Stimulated activated CD4-positive, alpha-beta T cell treated with anti-CD3 and anti-CD28 coated beads, Interleukin-15, amount 100 ng/mL, for 1 hour (primary cell): ENCODE results near the gene MEGF11.

ENCODE experiments used
- DNase-seq, 2 donors: peaks; one replicate each; pipeline ENCODE4 v3.0.0-alpha.2; 2020; ENCODE audit warnings: low read depth in 1 of 2, low spot score in 1 of 2

MEGF11 gene

GRCh38 chr15:66036859-66037258, 216.7 kb downstream of the MEGF11 start:
- no peak for DNase-seq

DNA sequence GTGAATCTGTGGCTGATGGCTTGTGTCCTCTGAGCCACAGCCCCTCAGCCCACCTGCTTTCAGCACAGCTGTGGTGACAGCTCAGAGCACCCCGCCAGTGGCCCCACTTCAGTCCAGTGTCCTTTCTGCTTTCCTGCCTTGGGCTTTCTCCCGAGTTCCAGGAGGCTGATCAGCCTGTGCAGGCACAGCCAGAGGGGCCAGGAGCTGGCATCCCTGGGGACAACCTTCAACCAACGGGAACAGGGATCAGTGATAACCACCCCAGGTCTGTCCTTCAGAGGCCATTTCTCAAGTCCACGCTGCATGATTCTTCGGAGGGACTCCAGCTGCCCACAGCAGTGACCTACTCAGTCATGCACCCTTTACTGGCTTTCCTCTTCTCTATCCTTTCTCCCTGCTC, 217.6 kb downstream of the MEGF11 start:
- no peak for DNase-seq

GRCh38 chr15:66033143-66033542, 220.4 kb downstream of the MEGF11 start:
- DNase-seq = no peak

GRCh38 chr15:66032006-66032405, 221.5 kb downstream of the MEGF11 start:
- DNase-seq = no peak

DNA sequence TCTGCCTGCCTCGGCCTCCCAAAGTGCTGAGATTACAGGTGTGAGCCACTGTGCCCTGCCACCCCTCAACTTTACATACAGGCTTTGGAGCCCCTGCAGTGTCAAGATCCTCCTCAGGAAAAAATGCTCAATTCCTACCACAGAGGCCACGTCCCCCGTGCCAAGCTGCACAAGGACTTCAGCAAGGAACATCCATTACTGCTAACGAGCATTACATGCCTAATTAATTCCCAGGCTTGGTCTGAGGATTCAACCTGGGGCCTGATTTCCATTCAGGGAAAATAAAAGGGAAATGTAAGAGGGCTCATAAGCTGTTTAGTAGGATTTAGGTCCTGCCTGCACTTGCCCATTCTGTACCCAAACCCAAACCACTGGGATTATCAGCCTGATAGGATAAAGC, 222.9 kb downstream of the MEGF11 start:
- no peak for DNase-seq

DNA sequence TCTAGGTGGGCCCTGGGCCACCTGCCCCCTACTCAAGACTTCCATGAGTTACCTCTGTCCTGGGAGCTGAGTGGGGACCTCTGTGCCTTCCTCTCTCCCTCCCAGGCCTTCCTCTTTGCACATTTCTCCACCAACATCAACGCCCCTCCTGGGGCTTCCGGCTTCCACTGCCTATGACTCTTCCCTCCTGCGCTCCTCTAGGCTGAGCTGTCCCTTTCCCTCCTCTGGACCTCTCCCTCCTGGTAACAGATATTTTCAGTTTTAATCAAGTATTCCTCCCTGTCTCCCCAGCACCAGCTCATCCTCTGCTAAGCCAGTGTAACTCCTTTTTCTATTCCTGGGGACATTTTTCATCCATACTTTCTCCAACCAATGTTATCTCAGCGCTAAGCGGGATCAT, 223.9 kb downstream of the MEGF11 start:
- no peak for DNase-seq

DNA sequence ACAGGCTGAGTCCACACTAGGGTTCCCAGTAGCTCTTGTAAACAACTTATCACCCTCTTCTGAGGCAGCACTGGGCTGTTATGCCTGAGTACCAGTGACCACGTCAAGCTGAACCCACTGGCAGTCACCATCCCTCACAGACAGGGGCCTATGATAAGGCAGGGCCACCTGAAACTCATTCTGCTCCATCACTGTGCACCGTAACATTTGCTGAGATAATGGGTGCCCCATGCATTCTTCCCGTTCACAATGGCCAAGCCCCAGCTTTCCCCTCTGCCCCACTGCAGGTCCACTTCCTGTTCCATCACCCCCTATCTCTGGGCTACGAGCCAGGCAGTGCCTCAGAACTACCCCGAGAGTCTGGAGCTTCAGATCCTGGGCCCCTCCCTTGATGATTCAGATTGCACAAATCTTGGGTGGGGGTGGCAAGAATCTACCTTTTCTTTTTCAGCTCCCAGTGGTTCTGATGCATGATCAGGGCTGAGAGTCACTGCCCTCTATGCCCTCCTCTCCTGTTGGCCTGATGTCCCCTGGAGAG, 226.2 kb downstream of the MEGF11 start:
- DNase-seq = no peak

GRCh38 chr15:66025972-66026371, 227.6 kb downstream of the MEGF11 start:
- no peak for DNase-seq

DNA sequence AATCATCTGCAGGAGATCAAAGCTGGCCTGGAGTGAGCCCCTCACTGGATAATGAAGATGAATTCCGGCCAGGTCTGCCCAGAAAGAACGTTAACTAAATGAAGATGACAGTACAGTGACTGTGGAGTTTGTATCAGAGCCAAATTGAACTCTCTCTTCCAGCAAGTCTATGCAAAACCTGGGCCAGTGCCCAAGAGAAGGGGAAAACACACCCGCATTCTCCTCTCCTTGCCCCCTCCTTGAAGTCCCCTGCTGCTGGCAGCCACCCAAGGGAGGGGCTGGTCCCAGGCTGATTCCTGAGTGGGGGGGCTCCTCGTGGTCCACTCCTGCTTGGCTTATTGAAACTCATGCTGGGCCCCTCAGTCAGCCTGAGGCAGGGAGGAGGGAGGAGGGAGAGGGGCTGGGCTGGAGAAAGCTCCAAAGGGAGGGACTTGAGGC, 228.5 kb downstream of the MEGF11 start:
- no peak for DNase-seq

GRCh38 chr15:66024116-66024515, 229.4 kb downstream of the MEGF11 start:
- DNase-seq = no peak

DNA sequence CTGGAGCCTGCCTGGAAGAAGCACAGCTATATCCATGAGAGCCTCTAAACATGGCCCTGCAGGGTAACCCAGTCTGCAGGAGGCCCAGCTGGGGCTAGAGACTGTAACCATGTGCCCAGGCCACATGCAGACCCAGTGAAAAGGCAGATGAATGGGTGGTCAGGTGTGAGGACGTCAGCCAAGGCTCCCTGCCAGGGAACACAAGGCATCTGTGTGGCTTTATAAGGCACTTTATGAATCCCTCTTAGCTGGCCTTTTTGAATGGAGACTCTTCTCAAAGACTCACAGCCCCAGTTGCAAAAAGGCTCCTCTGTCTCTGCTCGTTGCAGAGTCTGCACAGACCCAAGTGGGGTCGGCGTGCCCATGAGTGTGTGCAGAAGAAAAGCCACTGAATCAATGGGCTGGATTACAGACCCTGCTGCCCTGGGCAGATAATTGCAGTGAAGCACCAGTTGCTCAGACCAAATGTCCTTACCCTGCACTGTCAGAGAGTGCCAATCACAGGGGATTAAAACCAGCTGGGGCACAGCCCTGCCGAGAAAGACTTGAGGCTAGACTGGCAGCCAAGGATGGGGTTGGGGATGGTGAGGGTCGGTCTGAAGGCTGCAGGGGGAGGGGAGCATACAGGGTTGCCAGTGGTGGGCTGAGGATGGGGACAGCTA, 230.1 kb downstream of the MEGF11 start:
- no peak for DNase-seq

DNA sequence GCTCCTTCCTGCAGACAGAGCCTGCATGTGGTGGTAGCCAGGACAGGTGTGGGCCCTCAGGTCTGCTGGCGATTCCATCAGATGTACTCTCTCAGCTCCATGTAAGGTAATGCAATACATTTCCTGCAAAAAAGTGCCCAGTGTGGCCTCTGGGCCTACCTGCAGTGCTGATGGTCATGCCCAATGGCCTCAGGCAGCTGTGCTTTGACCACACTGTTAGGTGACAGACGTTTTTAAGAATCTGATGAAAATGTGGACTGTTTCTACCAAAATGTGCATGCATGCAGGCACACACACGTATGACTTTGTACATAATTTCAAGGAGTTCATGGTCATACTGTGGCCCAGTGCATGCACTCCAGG, 231.4 kb downstream of the MEGF11 start:
- DNase-seq = no peak

- DNase-seq = no peak
These were observed 231.9 kb downstream of the MEGF11 start for GRCh38 chr15:66021496-66022162.

DNA sequence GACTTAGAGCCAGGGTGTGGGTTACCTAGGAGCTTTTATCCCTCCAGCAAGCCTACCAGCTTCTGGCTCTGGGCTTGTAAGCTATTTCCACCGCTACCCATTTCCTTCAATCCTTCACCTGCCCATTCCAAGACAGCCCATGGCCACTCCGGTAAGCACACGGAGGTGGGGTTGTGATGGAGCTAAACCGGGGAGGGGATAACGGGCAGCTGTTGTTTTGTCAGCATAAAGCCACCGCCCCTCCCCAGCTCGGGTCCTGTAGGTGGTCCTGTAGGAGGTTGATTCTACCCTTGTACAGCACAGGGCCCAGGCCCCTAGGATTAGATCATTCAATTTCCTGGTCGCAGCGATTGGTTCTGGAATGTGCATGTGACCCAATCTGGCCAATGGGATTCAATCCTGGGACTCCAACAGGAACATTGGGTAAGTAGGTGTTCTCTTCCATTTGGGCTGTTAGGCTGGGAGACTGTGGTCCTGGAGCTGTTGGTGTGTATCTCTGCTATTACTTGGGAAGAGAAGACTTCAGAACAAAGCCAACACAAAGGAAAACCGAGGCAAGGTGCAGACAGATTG, 233.6 kb downstream of the MEGF11 start:
- no peak for DNase-seq

GRCh38 chr15:66019368-66019767, 234.2 kb downstream of the MEGF11 start:
- DNase-seq = no peak

DNA sequence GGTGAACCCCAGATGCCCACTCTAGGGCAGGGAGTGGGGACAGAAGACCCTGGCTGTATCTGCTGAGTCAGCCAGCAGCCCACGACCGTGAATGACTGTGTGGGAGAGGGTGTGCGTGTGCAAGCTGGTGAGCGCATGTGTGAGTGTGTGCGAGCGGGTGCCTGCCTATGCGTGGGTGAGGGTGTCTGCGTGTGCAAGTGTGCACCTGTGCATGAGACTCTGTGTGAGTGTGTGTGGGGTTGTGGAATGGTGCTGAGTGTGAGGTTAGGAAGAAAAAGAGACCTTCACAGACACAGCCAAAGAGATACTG, 235.1 kb downstream of the MEGF11 start:
- no peak for DNase-seq

DNA sequence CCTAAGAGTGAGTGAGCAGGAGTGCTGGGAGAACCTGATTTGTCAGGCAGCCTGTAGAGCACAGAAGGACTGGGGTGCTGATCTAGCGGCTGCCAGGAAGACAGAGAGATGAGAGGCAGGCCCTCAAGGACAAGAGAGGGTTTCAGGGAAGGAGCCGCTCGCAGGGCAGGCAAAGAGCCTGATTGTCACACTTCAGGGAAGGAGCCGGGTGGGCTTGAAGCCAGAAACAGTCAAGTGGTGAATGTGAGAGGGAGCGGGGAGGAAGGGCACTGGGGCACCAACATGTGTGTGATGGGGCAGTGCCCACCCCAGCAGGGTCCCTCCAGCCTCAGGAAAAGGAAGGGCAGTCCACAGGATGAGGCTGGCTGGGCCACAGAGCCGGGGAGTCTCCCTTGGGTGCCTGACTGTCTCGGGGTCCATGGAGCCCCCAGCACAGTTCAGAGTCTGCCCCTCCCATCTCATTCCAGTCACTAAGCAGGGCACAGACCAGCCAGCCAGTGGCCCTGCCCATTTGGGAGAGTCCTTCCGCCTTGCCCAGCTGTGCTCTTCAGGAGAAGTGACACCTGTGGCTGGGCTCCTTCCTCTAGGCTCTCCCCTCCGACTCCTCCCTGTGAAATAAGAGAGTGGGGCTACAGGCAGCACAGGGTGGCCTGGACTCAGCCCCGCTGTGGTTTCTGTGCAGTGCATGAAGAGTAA, 235.6 kb downstream of the MEGF11 start:
- no peak for DNase-seq

DNA sequence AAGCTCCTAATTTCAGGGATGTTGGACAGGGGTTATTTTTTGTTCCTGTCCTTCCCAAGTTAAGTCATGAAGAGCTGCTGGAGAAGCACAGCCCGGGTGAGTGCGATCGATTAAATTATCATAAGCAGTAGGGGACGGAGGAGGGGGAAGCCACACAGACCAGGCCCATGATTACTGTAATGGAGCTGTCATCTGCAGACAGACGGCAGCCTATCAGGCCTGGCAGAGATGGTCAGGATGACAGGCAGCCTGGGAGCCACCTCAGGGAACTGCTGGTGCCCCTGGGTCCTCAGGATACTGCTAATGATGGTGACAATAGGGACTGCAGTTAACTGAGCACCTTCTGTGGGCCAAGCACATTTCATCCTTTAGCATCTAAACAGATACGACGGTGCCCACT, 236.6 kb downstream of the MEGF11 start:
- DNase-seq = no peak

GRCh38 chr15:66016199-66016598, 237.4 kb downstream of the MEGF11 start:
- no peak for DNase-seq

- no peak for DNase-seq
These were observed 238.8 kb downstream of the MEGF11 start for GRCh38 chr15:66014635-66015182.

DNA sequence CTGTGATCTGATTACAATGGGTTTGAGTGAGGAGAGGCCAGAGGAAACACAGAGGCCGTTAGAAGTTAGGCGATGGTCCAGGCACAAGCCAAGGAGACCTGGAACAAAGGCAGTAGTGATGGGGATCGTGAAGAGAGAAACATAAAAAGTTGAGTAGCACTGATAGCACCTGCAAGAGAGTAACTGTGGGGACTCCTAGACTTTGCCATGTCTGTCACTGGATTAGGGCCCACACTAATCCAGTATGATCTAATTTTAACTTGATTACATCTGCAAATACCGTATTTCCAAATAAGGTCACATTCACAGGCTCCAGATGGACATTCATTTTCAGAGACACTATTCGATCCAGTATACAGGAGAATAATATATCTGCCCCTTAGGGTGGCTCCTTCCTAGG, 239.5 kb downstream of the MEGF11 start:
- DNase-seq = no peak
